ENCODE results near the gene TRDN.

DNA sequence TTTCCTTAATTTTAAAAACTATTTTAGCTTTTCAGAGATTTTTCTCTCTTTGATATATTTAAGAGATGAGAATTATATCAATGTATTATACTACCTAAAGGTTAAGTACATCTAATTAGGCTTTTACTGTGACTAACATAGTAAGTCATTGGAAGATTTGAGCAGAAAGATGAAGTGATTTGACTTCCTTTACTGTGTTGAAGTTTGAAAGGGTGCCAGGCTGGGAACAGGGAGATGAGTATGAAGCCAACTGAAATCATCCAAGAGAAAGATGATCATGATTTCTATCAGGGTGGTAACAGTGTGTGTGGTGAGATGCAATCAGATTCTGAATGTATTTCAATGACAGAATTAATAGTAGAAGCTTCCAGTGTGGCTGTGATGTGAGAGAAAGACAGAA is 87.3 kb downstream of the TRDN start:
- TF ChIP-seq, protein P1, sequence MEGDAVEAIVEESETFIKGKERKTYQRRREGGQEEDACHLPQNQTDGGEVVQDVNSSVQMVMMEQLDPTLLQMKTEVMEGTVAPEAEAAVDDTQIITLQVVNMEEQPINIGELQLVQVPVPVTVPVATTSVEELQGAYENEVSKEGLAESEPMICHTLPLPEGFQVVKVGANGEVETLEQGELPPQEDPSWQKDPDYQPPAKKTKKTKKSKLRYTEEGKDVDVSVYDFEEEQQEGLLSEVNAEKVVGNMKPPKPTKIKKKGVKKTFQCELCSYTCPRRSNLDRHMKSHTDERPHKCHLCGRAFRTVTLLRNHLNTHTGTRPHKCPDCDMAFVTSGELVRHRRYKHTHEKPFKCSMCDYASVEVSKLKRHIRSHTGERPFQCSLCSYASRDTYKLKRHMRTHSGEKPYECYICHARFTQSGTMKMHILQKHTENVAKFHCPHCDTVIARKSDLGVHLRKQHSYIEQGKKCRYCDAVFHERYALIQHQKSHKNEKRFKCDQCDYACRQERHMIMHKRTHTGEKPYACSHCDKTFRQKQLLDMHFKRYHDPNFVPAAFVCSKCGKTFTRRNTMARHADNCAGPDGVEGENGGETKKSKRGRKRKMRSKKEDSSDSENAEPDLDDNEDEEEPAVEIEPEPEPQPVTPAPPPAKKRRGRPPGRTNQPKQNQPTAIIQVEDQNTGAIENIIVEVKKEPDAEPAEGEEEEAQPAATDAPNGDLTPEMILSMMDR (IDR thresholded peaks at IDR 0.05; ENCODE audit: poor library complexity), result no peak
- TF ChIP-seq EZH2 (IDR thresholded peaks at IDR 0.05; ENCODE audit: borderline replicate concordance) (no peak), EZH2phosphoT487 (IDR thresholded peaks at IDR 0.05; ENCODE audit: low read depth, severe bottlenecking, unreplicated experiment) (no peak)
